GM12892 (cell line): Measurements from ENCODE around the gene ANTXR1.

Experiments used
- POLR2A ChIP-seq: IDR thresholded peaks from 2 replicates; pipeline ENCODE4 v1.6.1; 2011; ENCODE audit warnings: low read depth, low read length, control low read depth
- POLR2AphosphoS5 ChIP-seq: IDR thresholded peaks from 2 replicates; pipeline ENCODE4 v1.6.1; 2011; ENCODE audit warnings: low read depth, low read length, control low read depth
- TAF1 ChIP-seq: IDR thresholded peaks from 2 replicates; pipeline ENCODE4 v1.6.1; 2011; ENCODE audit warnings: low read depth, mild to moderate bottlenecking, control low read depth, low read length, borderline replicate concordance

- TF ChIP-seq POLR2A, result no peak
- TF ChIP-seq POLR2AphosphoS5, result no peak
- no peak for TF ChIP-seq TAF1
Measured at GRCh38 chr2:69184224-69184623, 171.2 kb downstream of the ANTXR1 start.
